Spleen (tissue), 11 donors: ENCODE data around the gene TM9SF2. TPM values are rescaled to one million over a fixed set of nuclear protein-coding genes. Genes with fewer than 3 reads are reported as not detected.
"Not testable (repeated sequence)": the region's sequence is repeated elsewhere in the genome, so short reads cannot be mapped to it uniquely, and the experiment has no call there.

Experiments
- DNase-seq: peaks from one replicate; pipeline ENCODE4 v3.0.0-alpha.2; 2020
- H3K27ac ChIP-seq, 8 donors: fragments of 200-600 bp; sonication (generic) in 7 of 8; 1 replicate in 4 of 8; 2 replicates in 4 of 8; pipeline versions ENCODE4 v1.5.0 to v1.8.0; 2016 to 2021; ENCODE audit warnings: inconsistent platforms in 4 of 8, mild to moderate bottlenecking in 4 of 8, moderate library complexity in 1 of 8
- H3K27me3 ChIP-seq, 7 donors: fragments of 200-600 bp; sonication (generic) in 6 of 7; replicated peaks in 1 of 7; 1 replicate in 4 of 7; 2 replicates in 3 of 7; pipeline versions ENCODE4 v1.5.0 to v1.8.0; 2016 to 2021; ENCODE audit warnings: inconsistent platforms in 3 of 7, mild to moderate bottlenecking in 1 of 7
- H3K36me3 ChIP-seq, 6 donors: fragments of 200-600 bp; sonication (generic) in 5 of 6; 1 replicate in 4 of 6; 2 replicates in 2 of 6; pipeline versions ENCODE4 v1.5.0 to v1.8.0; 2016 to 2021; ENCODE audit warnings: inconsistent platforms in 2 of 6
- H3K4me1 ChIP-seq, 6 donors: fragments of 200-600 bp; sonication (generic) in 5 of 6; 1 replicate in 3 of 6; 2 replicates in 3 of 6; pipeline versions ENCODE4 v1.5.0 to v1.8.0; 2016 to 2021; ENCODE audit warnings: inconsistent platforms in 3 of 6
- H3K4me3 ChIP-seq, 8 donors: fragments of 200-600 bp; sonication (generic) in 7 of 8; 1 replicate in 4 of 8; 2 replicates in 4 of 8; pipeline versions ENCODE4 v1.5.0 to v1.8.0; 2016 to 2021; ENCODE audit warnings: inconsistent platforms in 4 of 8, mild to moderate bottlenecking in 4 of 8, moderate library complexity in 2 of 8
- H3K9me3 ChIP-seq, 8 donors: fragments of 200-600 bp; sonication (generic) in 7 of 8; 1 replicate in 4 of 8; 2 replicates in 4 of 8; pipeline versions ENCODE4 v1.5.0 to v1.8.0; 2016 to 2021; ENCODE audit warnings: inconsistent platforms in 4 of 8
- POLR2A ChIP-seq, 3 donors: fragments of 450-650 bp; IDR thresholded peaks; one replicate each; pipeline ENCODE4 v1.5.1; 2017; ENCODE audit warnings: antibody characterized with exemption in 3 of 3, mild to moderate bottlenecking in 1 of 3
- POLR2AphosphoS5 ChIP-seq, 3 donors: sonication (generic); formaldehyde crosslinking; IDR thresholded peaks; one replicate each; pipeline ENCODE4 v1.5.1; 2017; ENCODE audit warnings: antibody characterized with exemption in 3 of 3
- WGBS, 5 donors: extraction: QIAGEN DNeasy Blood & Tissue Kit in 3 of 5; methylation state at CpG; one replicate each; pipeline versions ENCODE4 v1.1.5 to v1.1.7; 2013 to 2018; 5-methylcytosine and 5-hydroxymethylcytosine counted together
- intact Hi-C: fragments of 100-400 bp; cut with DNase I; formaldehyde crosslinking; loops from one replicate; pipeline ENCODE4 v1.15.0; 2023; ENCODE audit warnings: low total_unique reads
- polyA plus RNA-seq, 3 donors: library from polyadenylated mRNA; stranded (reverse); fragments of 200-250 nt; gene quantifications; one replicate each; pipeline ENCODE4 v1.2.1, GENCODE V29; 2013
- total RNA-seq, 7 donors: library from RNA; depleted of rRNA in 3 of 7; stranded (reverse); fragments of >200 nt in 3 of 7; fragmentation: NEBNext Ultra II Directional in 4 of 7; extraction: Animal tissue kit (Norgen Biotek cat#: 25700) in 4 of 7; gene quantifications; one replicate each; pipeline versions ENCODE4 v1.1.0 to v1.2.1, GENCODE V29; 2016 to 2021
- TF ChIP-seq, protein P1 (sequence below), 11 experiments: fragments of 200-600 bp in 7 of 11; fragments of 450-650 bp in 4 of 11; sonication (generic) in 4 of 11; IDR thresholded peaks in 8 of 11; conservative IDR thresholded peaks in 3 of 11; 1 replicate in 7 of 11; 2 replicates in 4 of 11; pipeline versions ENCODE4 v1.4.0 to v1.8.0; 2016 to 2021; ENCODE audit warnings: antibody characterized with exemption in 11 of 11, inconsistent platforms in 4 of 11, mild to moderate bottlenecking in 1 of 11
- donor health status: healthy with polysubstance abuse.
- donor health status: DM: no; HTN: no; CAD: no; lungs with moderate emphysema.
- donor health status: DM: no; HTN: no; CAD: no.
- donor health status: Bipolar disorder and iron deficiency.
- donor health status: healthy.
- donor health status: DM: no; HTN: no; CAD: no.
- donor health status: DM: yes; HTN: yes; CAD: no.

Gene TM9SF2
- total and polyA plus RNA-seq, 10 donors: 28.8 to 134 (median 93.7) TPM

DNA sequence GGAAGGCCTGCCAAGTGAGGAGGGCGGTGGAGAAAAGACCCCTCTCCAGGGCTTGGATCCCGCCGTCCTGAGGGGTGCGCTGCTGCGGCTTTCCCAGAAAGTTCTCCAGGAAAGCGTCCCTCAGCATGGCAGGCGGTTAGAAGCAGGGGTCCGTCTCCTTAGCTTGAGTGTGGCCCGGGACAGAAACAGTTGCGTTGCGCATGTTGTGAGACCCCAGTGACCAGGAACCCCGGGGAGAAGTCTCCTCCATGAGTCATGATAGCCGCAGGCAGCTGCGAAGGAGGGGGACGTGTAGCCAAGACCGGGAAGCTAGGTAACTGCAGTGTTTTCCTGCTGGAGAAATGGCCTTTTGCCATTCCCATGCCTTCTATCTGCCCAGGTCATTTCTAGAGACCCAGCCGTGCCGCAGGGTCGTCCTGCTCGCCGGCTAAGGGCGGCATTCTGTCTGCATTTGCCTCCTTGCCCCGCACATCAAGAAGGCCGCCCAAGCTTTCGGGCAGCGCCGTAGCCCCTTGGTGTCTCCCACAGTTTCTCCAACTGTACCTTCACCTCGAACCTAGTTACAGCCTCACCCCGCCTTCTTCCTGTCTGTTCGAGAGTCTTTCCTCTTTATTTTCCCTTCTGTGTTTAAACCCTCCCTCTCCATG, 64.3 kb downstream of the TM9SF2 start:
- no peak overlapping the region for H3K27ac ChIP-seq
- H3K4me1 ChIP-seq: peaks cover 0 to 14% (median 0%) of the 10 kb centered on the region in 6 donors
- DNase-seq: no peak
- H3K27me3 ChIP-seq: no peaks in the 10 kb centered on the region
- no peak overlapping the region for H3K4me3 ChIP-seq
- TF ChIP-seq, protein P1, sequence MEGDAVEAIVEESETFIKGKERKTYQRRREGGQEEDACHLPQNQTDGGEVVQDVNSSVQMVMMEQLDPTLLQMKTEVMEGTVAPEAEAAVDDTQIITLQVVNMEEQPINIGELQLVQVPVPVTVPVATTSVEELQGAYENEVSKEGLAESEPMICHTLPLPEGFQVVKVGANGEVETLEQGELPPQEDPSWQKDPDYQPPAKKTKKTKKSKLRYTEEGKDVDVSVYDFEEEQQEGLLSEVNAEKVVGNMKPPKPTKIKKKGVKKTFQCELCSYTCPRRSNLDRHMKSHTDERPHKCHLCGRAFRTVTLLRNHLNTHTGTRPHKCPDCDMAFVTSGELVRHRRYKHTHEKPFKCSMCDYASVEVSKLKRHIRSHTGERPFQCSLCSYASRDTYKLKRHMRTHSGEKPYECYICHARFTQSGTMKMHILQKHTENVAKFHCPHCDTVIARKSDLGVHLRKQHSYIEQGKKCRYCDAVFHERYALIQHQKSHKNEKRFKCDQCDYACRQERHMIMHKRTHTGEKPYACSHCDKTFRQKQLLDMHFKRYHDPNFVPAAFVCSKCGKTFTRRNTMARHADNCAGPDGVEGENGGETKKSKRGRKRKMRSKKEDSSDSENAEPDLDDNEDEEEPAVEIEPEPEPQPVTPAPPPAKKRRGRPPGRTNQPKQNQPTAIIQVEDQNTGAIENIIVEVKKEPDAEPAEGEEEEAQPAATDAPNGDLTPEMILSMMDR (IDR thresholded peaks at IDR 0.05 in 8 of 11, conservative IDR thresholded peaks at IDR 0.05 in 3 of 11): no peak
- TF ChIP-seq POLR2AphosphoS5 (IDR thresholded peaks at IDR 0.05): peak in 2 of 3 donors; percentile 38 to 67
- WGBS, 5 donors: 83 to 89% (median 86%) methylated on average over 30 of the region's 30 CpGs
- intact Hi-C loops: no loop called here
- H3K9me3 ChIP-seq: peaks cover 0 to 26% (median 17%) of the 10 kb centered on the region in 8 donors
- H3K36me3 ChIP-seq: peaks cover 0 to 60% (median 37%) of the 10 kb centered on the region in 6 donors

GRCh38 chr13:99566125-99567083, 65.1 kb downstream of the TM9SF2 start:
- intact Hi-C loops: no loop called here
- H3K36me3 ChIP-seq: peaks cover 0 to 52% (median 29%) of the 10 kb centered on the region in 6 donors
- H3K4me1 ChIP-seq: peaks cover 0 to 14% (median 0%) of the 10 kb centered on the region in 6 donors
- H3K27me3 ChIP-seq: no peaks in the 10 kb centered on the region
- H3K4me3 ChIP-seq: no peak overlapping the region
- TF ChIP-seq POLR2A (IDR thresholded peaks at IDR 0.05) (no peak), POLR2AphosphoS5 (IDR thresholded peaks at IDR 0.05) (peak in 2 of 3 donors; percentile 53 to 78)
- no peak for DNase-seq
- peaks cover 0 to 26% (median 17%) of the 10 kb centered on the region in 8 donors for H3K9me3 ChIP-seq
- 78 to 93% (median 88%) methylated on average over 37 of the region's 37 CpGs for WGBS, 5 donors
- H3K27ac ChIP-seq: no peak overlapping the region

DNA sequence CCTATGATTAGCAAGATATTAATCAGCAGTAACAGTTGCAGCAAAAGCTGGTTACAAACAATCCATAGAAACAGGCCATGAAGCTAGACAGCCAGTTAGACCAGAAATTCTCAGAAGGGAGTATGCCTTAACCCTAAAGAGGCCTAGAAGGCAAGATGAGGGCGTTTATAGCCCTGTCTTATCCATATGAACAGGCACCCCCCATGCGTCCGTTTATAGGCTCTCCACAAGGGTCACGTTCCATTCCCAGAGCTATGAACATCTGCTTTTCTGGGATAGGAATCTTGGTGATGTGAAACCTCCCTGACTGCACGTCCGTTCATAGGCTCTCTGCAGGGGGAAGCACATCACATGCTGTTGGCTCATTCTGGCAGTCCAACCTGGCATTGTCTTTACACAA, 67.6 kb downstream of the TM9SF2 start:
- H3K27me3 ChIP-seq, H3K27ac ChIP-seq, H3K4me3 ChIP-seq, intact Hi-C loops, DNase-seq: not testable (repeated sequence)
- H3K36me3 ChIP-seq: peaks cover 0 to 27% (median 13%) of the 10 kb centered on the region in 6 donors
- WGBS, 5 donors: 83 to 96% (median 92%) methylated on average over 4 to 6 of the region's 6 CpGs
- peaks cover 0 to 14% (median 0%) of the 10 kb centered on the region in 6 donors for H3K4me1 ChIP-seq
- H3K9me3 ChIP-seq: peaks cover 0 to 26% (median 17%) of the 10 kb centered on the region in 8 donors

GRCh38 chr13:99572131-99572530, 70.9 kb downstream of the TM9SF2 start:
- intact Hi-C loops: no loop called here
- WGBS, 5 donors: 71 to 87% (median 78%) methylated on average over 8 of the region's 8 CpGs
- no peak for DNase-seq

More at GRCh38 chr13:99572131-99572530, 70.9 kb downstream of the TM9SF2 start:
- TF ChIP-seq POLR2A (IDR thresholded peaks at IDR 0.05) (no peak), POLR2AphosphoS5 (IDR thresholded peaks at IDR 0.05) (no peak)
- TF ChIP-seq, protein P1 (IDR thresholded peaks at IDR 0.05 in 8 of 11, conservative IDR thresholded peaks at IDR 0.05 in 3 of 11): no peak
- H3K27me3 ChIP-seq: peaks cover 0 to 8% (median 0%) of the 10 kb centered on the region in 7 donors
- no peak overlapping the region for H3K4me3 ChIP-seq
- H3K36me3 ChIP-seq: no peaks in the 10 kb centered on the region
- H3K9me3 ChIP-seq: peaks cover 0 to 26% (median 17%) of the 10 kb centered on the region in 8 donors
- no peak overlapping the region for H3K27ac ChIP-seq
- no peaks in the 10 kb centered on the region for H3K4me1 ChIP-seq
